ENCODE measurements around the gene TMEM167B. TPM values are rescaled to one million over a fixed set of nuclear protein-coding genes. Genes with fewer than 3 reads are reported as not detected.

TMEM167B gene
- total RNA-seq, 1 experiment from 2014 or later = 30.2 TPM

DNA sequence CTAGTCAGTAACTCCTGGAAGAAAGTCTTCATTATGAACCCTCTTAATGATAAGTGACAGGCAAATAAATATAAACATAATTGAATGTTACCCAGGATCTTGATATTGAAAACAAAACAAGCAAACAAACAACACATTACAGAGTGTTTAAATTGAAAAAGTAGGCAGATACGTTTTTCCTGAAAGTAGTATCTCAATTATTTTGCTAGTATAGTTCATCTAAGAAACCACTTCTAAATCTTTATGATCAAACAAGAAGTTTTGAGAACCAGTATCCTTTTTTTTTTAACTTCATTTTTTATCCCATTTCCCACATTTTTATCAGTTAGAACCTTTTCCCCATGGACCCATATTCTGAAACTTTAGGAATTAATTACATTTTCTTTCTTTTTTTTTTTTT is 45.0 kb upstream of the TMEM167B start:
- H3K27ac Mint-ChIP-seq (ENCODE audit: low read depth, unreplicated experiment) = no peak overlapping the region
- intact Hi-C loops (cut with micrococcal nuclease) = no loop called here
- no peak for DNase-seq (ENCODE audit: unreplicated experiment)
- H3K9me3 Mint-ChIP-seq (ENCODE audit: unreplicated experiment) = no peaks in the 10 kb centered on the region
- BruUV-seq (replicated peaks) = no TSS peak
- ChIA-PET CTCF (interaction anchor here (1.0 to 1.4 kb wide), 2 partner anchors 13 to 55 kb away, joined by 3 to 7 read pairs; no protein-coding TSS in a partner anchor), POLR2A (no interaction called here)
- peaks cover 7% of the 10 kb centered on the region for H3K36me3 Mint-ChIP-seq (ENCODE audit: insufficient read depth, unreplicated experiment)
- TF ChIP-seq, protein P1, sequence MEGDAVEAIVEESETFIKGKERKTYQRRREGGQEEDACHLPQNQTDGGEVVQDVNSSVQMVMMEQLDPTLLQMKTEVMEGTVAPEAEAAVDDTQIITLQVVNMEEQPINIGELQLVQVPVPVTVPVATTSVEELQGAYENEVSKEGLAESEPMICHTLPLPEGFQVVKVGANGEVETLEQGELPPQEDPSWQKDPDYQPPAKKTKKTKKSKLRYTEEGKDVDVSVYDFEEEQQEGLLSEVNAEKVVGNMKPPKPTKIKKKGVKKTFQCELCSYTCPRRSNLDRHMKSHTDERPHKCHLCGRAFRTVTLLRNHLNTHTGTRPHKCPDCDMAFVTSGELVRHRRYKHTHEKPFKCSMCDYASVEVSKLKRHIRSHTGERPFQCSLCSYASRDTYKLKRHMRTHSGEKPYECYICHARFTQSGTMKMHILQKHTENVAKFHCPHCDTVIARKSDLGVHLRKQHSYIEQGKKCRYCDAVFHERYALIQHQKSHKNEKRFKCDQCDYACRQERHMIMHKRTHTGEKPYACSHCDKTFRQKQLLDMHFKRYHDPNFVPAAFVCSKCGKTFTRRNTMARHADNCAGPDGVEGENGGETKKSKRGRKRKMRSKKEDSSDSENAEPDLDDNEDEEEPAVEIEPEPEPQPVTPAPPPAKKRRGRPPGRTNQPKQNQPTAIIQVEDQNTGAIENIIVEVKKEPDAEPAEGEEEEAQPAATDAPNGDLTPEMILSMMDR (IDR thresholded peaks at IDR 0.05; ENCODE audit: unreplicated experiment) = no peak
- H3K27me3 Mint-ChIP-seq (ENCODE audit: insufficient read depth, unreplicated experiment) = no peaks in the 10 kb centered on the region
- peaks cover 12% of the 10 kb centered on the region for H3K4me1 Mint-ChIP-seq (ENCODE audit: insufficient read depth, unreplicated experiment)
- no peak overlapping the region for H3K4me3 Mint-ChIP-seq (ENCODE audit: unreplicated experiment)

DNA sequence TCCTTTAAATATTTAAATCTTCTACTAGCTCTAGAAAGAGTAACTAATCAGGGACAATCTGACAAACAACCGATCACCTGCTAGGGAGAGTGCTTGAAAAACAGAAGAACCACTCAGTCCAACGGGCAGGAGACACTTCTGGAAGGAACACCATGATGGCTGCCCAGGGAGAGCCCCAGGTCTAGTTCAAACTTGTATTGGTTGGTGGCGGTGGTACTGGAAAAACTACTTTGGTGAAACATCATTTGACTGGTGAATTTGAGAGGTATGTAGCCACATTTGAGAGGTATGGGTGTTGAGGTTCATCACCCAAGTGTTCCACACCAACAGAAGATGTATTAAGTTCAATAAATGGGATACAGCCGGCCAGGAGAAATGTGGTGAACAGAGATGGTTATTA is 43.9 kb upstream of the TMEM167B start:
- ChIA-PET POLR2A (no interaction called here), CTCF (no interaction called here)
- Mint-ChIP-seq H3K27ac (ENCODE audit: low read depth, unreplicated experiment) (no peak overlapping the region), H3K4me3 (ENCODE audit: unreplicated experiment) (no peak overlapping the region), H3K9me3 (ENCODE audit: unreplicated experiment) (no peaks in the 10 kb centered on the region), H3K27me3 (ENCODE audit: insufficient read depth, unreplicated experiment) (no peaks in the 10 kb centered on the region), H3K36me3 (ENCODE audit: insufficient read depth, unreplicated experiment) (peaks cover 6% of the 10 kb centered on the region), H3K4me1 (ENCODE audit: insufficient read depth, unreplicated experiment) (peaks cover 15% of the 10 kb centered on the region)
- TF ChIP-seq, protein P1 (IDR thresholded peaks at IDR 0.05; ENCODE audit: unreplicated experiment) = no peak
- DNase-seq (ENCODE audit: unreplicated experiment) = no peak
- intact Hi-C loops (cut with micrococcal nuclease) = no loop called here
- BruUV-seq (replicated peaks) = no TSS peak

DNA sequence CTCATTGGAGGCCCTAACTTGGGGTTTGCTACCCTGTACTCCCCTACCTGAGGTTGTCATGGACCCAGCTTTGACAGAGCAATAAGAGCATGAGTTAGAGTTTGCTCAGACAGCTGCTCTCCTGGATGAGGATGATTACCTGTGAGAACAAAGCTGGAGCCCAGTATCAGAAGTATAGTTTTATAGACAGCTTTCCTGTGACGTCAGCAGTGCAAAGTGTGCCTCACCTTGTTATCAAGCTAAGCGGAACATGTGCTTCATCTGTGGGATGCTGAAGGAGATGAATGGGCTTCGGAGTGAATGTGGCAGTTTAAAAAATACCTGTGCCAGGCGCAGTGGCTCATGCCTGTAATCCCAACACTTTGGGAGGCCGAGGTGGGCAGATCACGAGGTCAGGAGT is 43.2 kb upstream of the TMEM167B start:
- CTCF ChIA-PET = no interaction called here
- POLR2A ChIA-PET = interaction anchor here (0.8 kb wide), 1 partner anchor 166 kb away, joined by 4 read pairs; the partner anchor contains the start of gene SARS1
- no peaks in the 10 kb centered on the region for H3K9me3 Mint-ChIP-seq (ENCODE audit: unreplicated experiment)
- no peak overlapping the region for H3K4me3 Mint-ChIP-seq (ENCODE audit: unreplicated experiment)
- TF ChIP-seq, protein P1 (IDR thresholded peaks at IDR 0.05; ENCODE audit: unreplicated experiment) = no peak
- no peaks in the 10 kb centered on the region for H3K27me3 Mint-ChIP-seq (ENCODE audit: insufficient read depth, unreplicated experiment)
- no peak for DNase-seq (ENCODE audit: unreplicated experiment)
- H3K27ac Mint-ChIP-seq (ENCODE audit: low read depth, unreplicated experiment) = no peak overlapping the region
- intact Hi-C loops (cut with micrococcal nuclease) = no loop called here
- H3K4me1 Mint-ChIP-seq (ENCODE audit: insufficient read depth, unreplicated experiment) = peaks cover 13% of the 10 kb centered on the region
- H3K36me3 Mint-ChIP-seq (ENCODE audit: insufficient read depth, unreplicated experiment) = no peaks in the 10 kb centered on the region
- BruUV-seq (replicated peaks) = no TSS peak

DNA sequence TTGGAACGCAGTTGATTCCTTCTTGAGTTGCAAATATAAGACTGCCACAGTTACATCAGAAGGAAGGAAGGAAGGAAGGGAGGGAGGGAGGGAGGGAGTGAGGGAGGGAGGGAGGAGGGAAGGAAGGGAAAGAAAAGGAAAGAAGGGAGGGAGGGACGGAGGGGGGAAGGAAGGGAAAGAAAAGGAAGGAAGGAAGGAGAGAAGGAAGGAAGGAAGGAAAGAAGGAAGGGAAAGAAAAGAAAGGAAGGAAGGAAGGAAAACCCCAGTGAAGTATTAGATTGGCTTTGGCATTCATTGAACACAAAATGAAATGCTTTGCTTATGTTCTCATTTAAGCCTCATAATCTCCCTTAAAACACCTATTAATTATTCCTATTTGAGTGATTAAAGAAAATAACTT is 42.2 kb upstream of the TMEM167B start:
- BruUV-seq (replicated peaks) = no TSS peak
- no peaks in the 10 kb centered on the region for H3K27me3 Mint-ChIP-seq (ENCODE audit: insufficient read depth, unreplicated experiment)
- intact Hi-C loops (cut with micrococcal nuclease) = no loop called here
- H3K27ac Mint-ChIP-seq (ENCODE audit: low read depth, unreplicated experiment) = no peak overlapping the region
- no peak for DNase-seq (ENCODE audit: unreplicated experiment)
- CTCF ChIA-PET = interaction anchor here (1.0 kb wide), 1 partner anchor 52 kb away, joined by 3 read pairs; no protein-coding TSS in a partner anchor
- no peaks in the 10 kb centered on the region for H3K9me3 Mint-ChIP-seq (ENCODE audit: unreplicated experiment)
- H3K4me3 Mint-ChIP-seq (ENCODE audit: unreplicated experiment) = no peak overlapping the region
- no peaks in the 10 kb centered on the region for H3K36me3 Mint-ChIP-seq (ENCODE audit: insufficient read depth, unreplicated experiment)
- TF ChIP-seq, protein P1 (IDR thresholded peaks at IDR 0.05; ENCODE audit: unreplicated experiment) = no peak
- H3K4me1 Mint-ChIP-seq (ENCODE audit: insufficient read depth, unreplicated experiment) = peaks cover 9% of the 10 kb centered on the region
- POLR2A ChIA-PET = interaction anchor here (1.0 kb wide), 1 partner anchor 9 kb away, joined by 3 read pairs; no protein-coding TSS in a partner anchor

All from MCF 10A (cell line).